Medulla oblongata (tissue), 1 donor: ENCODE data around the gene UQCRC1.

Source experiments
- DNase-seq: peaks from one replicate; pipeline ENCODE4 v3.0.0-alpha.2; 2015; ENCODE audit errors: extremely low spot score

Gene UQCRC1

GRCh38 chr3:48599077-48599501 lies 10.4 kb downstream of the UQCRC1 start:
- no peak for DNase-seq

GRCh38 chr3:48598323-48599076 lies 10.9 kb downstream of the UQCRC1 start:
- DNase-seq: peak; percentile 21

GRCh38 chr3:48597408-48597800 lies 12.0 kb downstream of the UQCRC1 start:
- no peak for DNase-seq

DNA sequence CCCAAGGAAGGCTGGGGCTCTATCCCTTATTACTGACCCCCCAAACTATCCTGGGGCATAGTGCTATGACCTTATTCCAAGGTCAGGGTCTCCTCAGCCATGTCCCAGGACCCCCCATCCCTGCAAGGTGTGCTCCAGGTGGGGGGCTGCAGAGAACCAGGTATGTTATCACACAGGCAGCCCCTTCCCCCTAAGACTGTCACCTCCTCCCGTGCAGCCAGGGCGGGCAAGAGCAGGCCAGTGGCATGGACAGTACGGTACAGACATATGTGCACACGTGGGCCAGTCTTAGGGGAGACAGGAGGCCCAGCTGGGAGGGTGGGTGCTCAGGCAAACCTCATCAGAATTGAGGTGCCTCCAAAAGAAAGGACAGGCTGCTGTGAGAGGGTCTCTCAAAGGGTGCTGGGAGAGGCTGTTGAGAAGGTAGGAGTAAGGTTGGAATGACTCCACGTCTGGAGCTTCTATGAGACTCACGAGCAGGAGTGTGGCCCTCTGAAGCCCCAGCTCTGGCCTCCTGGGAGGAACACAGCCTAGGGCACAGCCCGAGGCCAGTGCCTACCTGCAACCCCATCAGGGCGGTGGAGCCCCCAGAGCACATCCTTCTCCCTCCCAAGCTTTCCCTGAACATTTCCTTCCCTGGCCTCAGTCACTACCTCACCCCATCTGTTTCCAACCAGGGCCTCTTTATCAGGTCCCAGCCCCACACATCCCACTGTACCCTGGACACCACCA lies 12.6 kb downstream of the UQCRC1 start:
- no peak for DNase-seq

DNA sequence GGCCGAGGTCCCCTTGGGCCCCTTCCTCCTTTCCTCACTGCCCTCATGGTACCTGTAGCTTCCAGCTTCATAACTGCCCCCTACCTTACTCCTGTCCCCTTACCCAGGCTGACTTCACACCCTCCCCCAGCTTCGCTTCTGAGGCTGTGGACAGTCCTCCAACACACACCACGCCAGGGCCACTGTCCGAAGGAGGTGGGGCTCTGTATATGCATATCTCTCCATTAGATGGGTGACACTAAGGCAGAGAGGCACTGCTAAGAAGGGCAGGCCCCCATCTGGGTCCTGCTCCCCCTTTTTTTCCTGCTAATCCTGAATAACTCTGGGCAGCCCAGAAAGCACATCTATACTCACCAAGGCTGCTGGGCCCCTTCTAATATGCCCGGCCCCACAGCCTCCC lies 13.3 kb downstream of the UQCRC1 start:
- no peak for DNase-seq

DNA sequence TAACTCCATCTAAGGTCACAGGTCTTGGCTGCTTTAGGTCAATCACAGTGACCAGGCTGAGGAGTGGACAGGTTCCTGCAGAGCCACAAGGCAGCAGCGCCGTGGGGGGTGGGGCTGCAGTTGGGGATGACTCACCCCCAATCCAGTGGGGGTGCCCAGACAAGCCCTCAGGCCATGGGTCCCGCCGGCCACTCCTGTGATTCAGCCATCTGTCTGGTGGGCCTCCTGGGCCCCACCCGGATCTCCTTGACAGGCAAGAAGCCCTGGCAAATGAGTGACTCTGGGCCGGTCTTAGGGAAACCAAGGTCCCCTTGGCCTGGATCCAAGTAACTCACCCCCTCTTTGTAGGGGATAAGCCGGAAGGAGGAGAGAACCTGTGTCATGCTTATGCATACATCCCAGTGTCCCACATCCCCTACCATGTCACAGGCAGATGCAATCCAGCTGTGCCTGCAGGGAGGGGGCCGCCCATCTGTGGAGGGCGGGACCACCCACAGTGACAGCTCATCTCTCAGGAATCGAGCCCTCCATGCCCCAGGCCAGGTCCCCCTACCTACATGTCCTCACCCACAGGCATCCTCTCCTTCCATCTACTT lies 13.8 kb downstream of the UQCRC1 start:
- no peak for DNase-seq

- DNase-seq: no peak
Measured at GRCh38 chr3:48595075-48595525, 14.3 kb downstream of the UQCRC1 start, which contains the start of gene COL7A1. COL7A1 (minus strand) TSS chr3:48595329; CDS start chr3:48595159, 170 bp downstream.

GRCh38 chr3:48594417-48595049 lies 14.9 kb downstream of the UQCRC1 start:
- DNase-seq: no peak

GRCh38 chr3:48593337-48593736 lies 16.1 kb downstream of the UQCRC1 start:
- no peak for DNase-seq

GRCh38 chr3:48592519-48593087 lies 16.8 kb downstream of the UQCRC1 start:
- no peak for DNase-seq

GRCh38 chr3:48591886-48592518 lies 17.4 kb downstream of the UQCRC1 start:
- DNase-seq: no peak

- DNase-seq: no peak
Measured at GRCh38 chr3:48591436-48591835, 18.0 kb downstream of the UQCRC1 start.

DNA sequence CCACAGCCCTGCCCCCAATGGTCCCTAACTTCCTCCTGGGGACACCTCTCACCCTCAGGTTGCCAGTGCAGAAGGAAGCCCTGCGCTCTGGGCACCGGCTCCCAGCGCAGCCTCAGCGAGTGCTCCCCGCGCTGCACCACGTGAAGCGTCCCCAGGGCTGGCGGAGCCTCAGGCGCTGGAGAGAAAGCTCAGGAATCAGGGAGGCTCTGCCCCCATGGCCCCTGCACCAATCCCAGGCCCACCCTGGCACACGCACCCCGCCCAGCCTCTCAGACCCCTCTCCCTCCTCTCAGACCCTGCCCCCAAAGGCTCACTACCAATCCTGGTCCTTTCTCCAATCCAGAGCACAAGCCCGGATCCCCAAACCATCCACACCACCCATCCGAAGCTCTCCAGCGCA lies 21.2 kb downstream of the UQCRC1 start:
- DNase-seq: no peak

DNA sequence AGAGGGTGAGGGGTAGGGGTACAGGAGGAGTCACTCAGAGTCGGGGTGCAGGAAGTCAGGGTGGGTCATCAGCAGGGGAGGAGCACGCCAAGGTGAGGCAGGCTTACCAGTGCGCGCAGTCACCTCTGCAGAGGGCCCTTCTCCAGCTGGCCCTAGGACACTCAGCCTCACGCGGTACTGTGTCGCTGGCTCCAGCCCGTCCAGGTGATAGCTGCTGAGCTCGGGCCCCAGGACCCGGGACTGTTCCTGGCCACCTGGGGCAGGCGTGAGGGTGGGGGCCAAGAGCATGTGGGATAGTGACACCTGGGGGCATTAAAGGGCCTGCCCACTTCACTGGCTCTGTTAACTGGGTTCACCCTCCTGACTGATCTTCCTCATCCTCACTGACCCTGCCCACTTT lies 21.8 kb downstream of the UQCRC1 start:
- DNase-seq: no peak

- no peak for DNase-seq
Measured at GRCh38 chr3:48585411-48585810, 24.0 kb downstream of the UQCRC1 start.

DNA sequence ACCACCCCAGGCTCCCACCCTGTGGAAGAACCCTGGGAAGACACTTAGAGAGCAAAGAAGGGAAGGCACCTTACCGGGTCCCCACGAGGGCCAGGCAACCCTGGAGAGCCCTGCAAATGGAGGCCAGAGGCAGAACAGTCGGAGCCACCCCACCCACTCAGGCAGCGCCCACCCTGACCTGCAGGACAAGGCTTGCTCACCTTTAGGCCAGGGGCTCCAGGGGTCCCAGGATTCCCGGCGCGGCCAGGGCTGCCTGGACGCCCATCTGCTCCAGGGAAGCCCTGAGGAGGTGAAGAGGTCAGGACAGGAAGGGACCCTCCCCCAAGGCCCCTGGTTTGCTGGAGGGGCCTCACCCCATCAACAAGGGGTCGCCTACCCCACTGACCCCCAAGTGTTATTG lies 24.6 kb downstream of the UQCRC1 start:
- DNase-seq: no peak

DNA sequence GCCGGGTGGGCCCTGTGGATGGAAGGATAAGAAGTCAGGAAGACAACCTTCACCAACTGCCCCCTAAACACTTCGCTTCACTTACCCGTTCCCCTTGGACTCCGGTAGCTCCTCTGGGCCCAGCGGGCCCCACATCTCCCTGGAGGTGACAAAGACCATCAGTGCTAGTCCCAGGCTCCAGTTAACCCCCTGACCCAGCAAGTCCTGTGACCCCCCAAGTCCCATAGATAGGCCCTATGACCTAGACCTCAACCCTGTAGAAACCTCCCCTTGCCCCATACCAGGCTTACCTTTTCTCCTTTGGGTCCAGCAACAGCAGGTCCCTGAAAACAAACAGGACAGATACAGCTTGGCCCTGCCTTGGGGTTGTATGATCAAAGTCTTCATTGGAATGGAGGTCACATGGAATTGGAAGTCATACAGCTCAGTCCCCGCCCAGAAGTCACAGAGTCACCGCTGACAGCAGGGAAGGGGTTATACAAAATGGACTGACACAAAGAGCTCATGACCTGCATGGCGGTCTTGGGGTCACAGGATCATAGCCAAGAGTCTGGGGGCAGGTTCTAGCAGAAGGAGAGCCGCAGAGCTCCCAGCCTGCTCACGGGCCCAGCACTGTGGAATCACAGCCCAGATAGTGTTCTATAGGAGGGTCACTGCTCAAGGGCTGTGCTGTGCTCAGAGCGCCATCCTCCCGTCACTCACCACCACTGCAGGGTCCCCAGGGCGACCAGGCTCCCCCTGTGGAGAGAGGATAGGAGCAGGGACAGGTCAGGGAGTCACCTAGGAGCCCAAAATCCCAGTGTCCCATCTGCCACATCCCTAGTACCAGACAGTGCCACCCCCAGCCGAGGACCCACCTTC lies 27.6 kb downstream of the UQCRC1 start:
- no peak for DNase-seq

DNA sequence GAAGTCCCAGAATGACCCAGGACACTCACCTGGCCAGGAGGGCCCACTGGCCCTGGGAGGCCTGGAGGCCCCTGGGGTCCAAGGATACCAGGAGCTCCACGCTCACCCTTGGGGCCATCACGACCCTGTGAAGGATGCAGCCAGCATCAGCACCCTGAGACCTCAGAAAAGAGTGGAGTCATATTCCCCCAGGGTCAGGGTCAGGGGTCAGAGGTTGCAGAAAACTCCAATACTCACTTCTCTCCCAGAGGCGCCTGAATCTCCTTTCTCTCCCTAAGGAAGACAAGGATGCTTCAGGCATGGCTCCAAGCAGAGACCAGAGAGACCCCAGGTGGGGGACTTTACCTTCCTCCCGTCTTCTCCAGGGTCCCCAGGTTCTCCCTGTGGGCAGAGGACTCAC lies 32.8 kb downstream of the UQCRC1 start:
- DNase-seq: no peak

DNA sequence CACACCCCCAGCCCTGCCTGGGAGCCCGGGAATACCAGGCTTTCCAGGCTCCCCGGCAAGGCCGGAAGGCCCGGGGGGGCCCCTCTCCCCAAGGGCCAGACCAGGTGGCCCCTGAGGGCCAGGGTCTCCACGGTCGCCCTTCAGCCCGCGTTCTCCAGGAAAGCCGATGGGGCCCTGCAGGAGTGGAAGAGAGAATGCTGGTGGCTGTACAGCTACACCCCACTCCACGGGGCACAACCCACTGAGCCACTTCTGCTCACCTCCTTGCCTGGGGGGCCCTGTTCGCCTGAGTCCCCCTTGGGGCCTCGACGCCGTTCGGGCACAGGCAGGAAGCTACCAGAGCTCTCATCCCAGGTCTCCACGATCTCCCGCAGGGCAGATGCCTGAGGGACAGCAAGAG lies 34.1 kb downstream of the UQCRC1 start:
- DNase-seq: no peak

- no peak for DNase-seq
Measured at GRCh38 chr3:48573973-48574585, 35.4 kb downstream of the UQCRC1 start.
